H9 (cell line): ENCODE measurements around the gene CAPSL. TPM values are rescaled to one million over a fixed set of nuclear protein-coding genes. Genes with fewer than 3 reads are reported as not detected.

Experiments
- DNase-seq: peaks from one replicate; pipeline ENCODE4 v3.0.0-alpha.2; 2017
- H2AFZ ChIP-seq: one replicate; pipeline ENCODE4 v1.6.1; 2013; ENCODE audit warnings: mild to moderate bottlenecking, low read length, control low read depth, moderate library complexity
- H2AK5ac ChIP-seq: 2 replicates; pipeline ENCODE4 v1.6.1; 2013; ENCODE audit warnings: low read length, control low read depth, mixed read lengths; ENCODE audit not compliant: insufficient read length
- H2BK120ac ChIP-seq: one replicate; pipeline ENCODE4 v1.6.1; 2013; ENCODE audit warnings: low read depth, mild to moderate bottlenecking, low read length, control low read depth, inconsistent platforms; ENCODE audit not compliant: poor library complexity, severe bottlenecking
- H2BK12ac ChIP-seq: 2 replicates; pipeline ENCODE4 v1.6.1; 2013; ENCODE audit warnings: low read length, control low read depth, mixed read lengths, low read depth; ENCODE audit not compliant: insufficient read length
- H2BK15ac ChIP-seq: 2 replicates; pipeline ENCODE4 v1.6.1; 2013; ENCODE audit warnings: low read depth, low read length, control low read depth
- H2BK20ac ChIP-seq: one replicate; pipeline ENCODE4 v1.6.1; 2013; ENCODE audit warnings: low read depth, mild to moderate bottlenecking, low read length, control low read depth, inconsistent platforms; ENCODE audit not compliant: poor library complexity, severe bottlenecking
- H2BK5ac ChIP-seq: 2 replicates; pipeline ENCODE4 v1.6.1; 2013; ENCODE audit warnings: low read length, control low read depth, mixed read lengths; ENCODE audit not compliant: insufficient read length
- H3K14ac ChIP-seq: 2 replicates; pipeline ENCODE4 v1.6.1; 2013; ENCODE audit warnings: low read length, control low read depth; ENCODE audit not compliant: insufficient read depth
- H3K18ac ChIP-seq: 2 replicates; pipeline ENCODE4 v1.6.1; 2013; ENCODE audit warnings: low read depth, mild to moderate bottlenecking, mixed read lengths, low read length, control low read depth; ENCODE audit not compliant: insufficient read length
- H3K23ac ChIP-seq: 2 replicates; pipeline ENCODE4 v1.6.1; 2013; ENCODE audit warnings: low read length, control low read depth, mixed read lengths, low read depth; ENCODE audit not compliant: insufficient read length
- H3K23me2 ChIP-seq: 2 replicates; pipeline ENCODE4 v1.6.1; 2013; ENCODE audit warnings: low read depth, mild to moderate bottlenecking, mixed read lengths, low read length, control low read depth; ENCODE audit not compliant: insufficient read length, poor library complexity, severe bottlenecking
- H3K27ac ChIP-seq: 2 replicates; pipeline ENCODE4 v1.5.1; 2013; ENCODE audit warnings: low read length, control low read depth, mixed read lengths, low read depth; ENCODE audit not compliant: insufficient read length
- H3K27me3 ChIP-seq: 2 replicates; pipeline ENCODE4 v1.6.1; 2013; ENCODE audit warnings: low read length, control low read depth, inconsistent platforms; ENCODE audit not compliant: insufficient read depth
- H3K4ac ChIP-seq: 2 replicates; pipeline ENCODE4 v1.6.1; 2013; ENCODE audit warnings: low read depth, mild to moderate bottlenecking, control low read depth, inconsistent platforms, low read length, moderate library complexity
- H3K4me1 ChIP-seq: 2 replicates; pipeline ENCODE4 v1.6.1; 2013; ENCODE audit warnings: low read length, control low read depth, inconsistent platforms; ENCODE audit not compliant: insufficient read depth
- H3K4me2 ChIP-seq: 2 replicates; pipeline ENCODE4 v1.6.1; 2013; ENCODE audit warnings: low read length, control low read depth, mixed read lengths; ENCODE audit not compliant: insufficient read length, insufficient read depth
- H3K56ac ChIP-seq: 2 replicates; pipeline ENCODE4 v1.6.1; 2013; ENCODE audit warnings: low read depth, mild to moderate bottlenecking, mixed read lengths, low read length, control low read depth; ENCODE audit not compliant: insufficient read length
- H3K79me1 ChIP-seq: 2 replicates; pipeline ENCODE4 v1.6.1; 2013; ENCODE audit warnings: low read depth, mild to moderate bottlenecking, moderate library complexity, low read length, control low read depth, inconsistent platforms; ENCODE audit not compliant: insufficient read depth, poor library complexity, severe bottlenecking
- H3K79me2 ChIP-seq: 2 replicates; pipeline ENCODE4 v1.6.1; 2013; ENCODE audit warnings: low read length, control low read depth, inconsistent platforms; ENCODE audit not compliant: insufficient read depth
- H3K9ac ChIP-seq: 2 replicates; pipeline ENCODE4 v1.6.1; 2013; ENCODE audit warnings: low read length, control low read depth, mixed read lengths; ENCODE audit not compliant: insufficient read length; ENCODE audit errors: extremely low read depth
- H3K9me3 ChIP-seq: one replicate; pipeline ENCODE4 v1.6.1; 2013; ENCODE audit warnings: low read depth, low read length, inconsistent platforms; ENCODE audit not compliant: control insufficient read depth
- H3T11ph ChIP-seq: one replicate; pipeline ENCODE4 v1.6.1; 2013; ENCODE audit warnings: mild to moderate bottlenecking, low read length, control low read depth, inconsistent platforms
- H4K20me1 ChIP-seq: one replicate; pipeline ENCODE4 v1.6.1; 2013; ENCODE audit not compliant: control insufficient read depth, insufficient read length, insufficient read depth
- H4K5ac ChIP-seq: 2 replicates; pipeline ENCODE4 v1.6.1; 2013; ENCODE audit warnings: low read depth, mild to moderate bottlenecking, mixed read lengths, low read length, control low read depth; ENCODE audit not compliant: insufficient read length
- H4K8ac ChIP-seq: replicated peaks from 2 replicates; pipeline ENCODE4 v1.6.1; 2013; ENCODE audit warnings: low read length, control low read depth, mixed read lengths, low read depth; ENCODE audit not compliant: insufficient read length
- H4K91ac ChIP-seq: 2 replicates; pipeline ENCODE4 v1.6.1; 2013; ENCODE audit warnings: low read depth, mild to moderate bottlenecking, moderate library complexity, mixed read lengths, low read length, control low read depth; ENCODE audit not compliant: insufficient read length
- H3K27ac Mint-ChIP-seq, 3 experiments: 2 replicates in 2 of 3; 3 replicates in 1 of 3; pipeline ENCODE4 v1.8.0; 2020 to 2021; ENCODE audit warnings: mixed read lengths in 3 of 3, mild to moderate bottlenecking in 1 of 3, moderate library complexity in 1 of 3
- H3K27me3 Mint-ChIP-seq: 2 replicates; pipeline ENCODE4 v1.8.0; 2021; ENCODE audit warnings: low read depth, mild to moderate bottlenecking, moderate library complexity, mixed read lengths
- H3K36me3 Mint-ChIP-seq, 3 experiments: 2 replicates in 2 of 3; 3 replicates in 1 of 3; pipeline ENCODE4 v1.8.0; 2020 to 2021; ENCODE audit warnings: low read depth in 3 of 3, mixed read lengths in 3 of 3; ENCODE audit not compliant: insufficient read depth in 1 of 3
- H3K4me1 Mint-ChIP-seq, 2 experiments: 2 replicates each; pipeline ENCODE4 v1.8.0; 2020; ENCODE audit warnings: mixed read lengths in 2 of 2
- H3K4me3 Mint-ChIP-seq, 2 experiments: 2 replicates in 1 of 2; 3 replicates in 1 of 2; pipeline ENCODE4 v1.8.0; 2020 to 2021; ENCODE audit warnings: mild to moderate bottlenecking in 2 of 2, mixed read lengths in 2 of 2, moderate library complexity in 1 of 2
- H3K9me3 Mint-ChIP-seq, 2 experiments: 2 replicates in 1 of 2; 3 replicates in 1 of 2; pipeline ENCODE4 v1.8.0; 2020; ENCODE audit warnings: mild to moderate bottlenecking in 2 of 2, mixed read lengths in 2 of 2, moderate library complexity in 1 of 2
- CTCF ChIP-seq: fragments of 200-600 bp; sonication (generic); conservative IDR thresholded peaks from 3 replicates; pipeline ENCODE4 v1.8.0; 2021; ENCODE audit warnings: antibody characterized with exemption, mild to moderate bottlenecking
- WGBS: extraction: QIAGEN DNeasy Blood & Tissue Kit; methylation state at CpG from one replicate; pipeline ENCODE4 v1.1.7; 2013; ENCODE audit warnings: missing lambda C conversion rate, low lambda C conversion rate, mixed read lengths; ENCODE audit not compliant: insufficient read length; ENCODE audit errors: extremely low coverage; 5-methylcytosine and 5-hydroxymethylcytosine counted together
- total RNA-seq: library from RNA; stranded (reverse); gene quantifications from 2 replicates; pipeline ENCODE4 v1.2.1, GENCODE V29; 2021

The CAPSL gene
- total RNA-seq, 1 experiment from 2014 or later: not detected

- Histone ChIP-seq H4K5ac (no peak overlapping the region), H3K9ac (no peak overlapping the region), H3K79me2 (no peaks in the 10 kb centered on the region), H3K14ac (no peak overlapping the region), H2AFZ (no peak overlapping the region), H3K79me1 (no peaks in the 10 kb centered on the region), H3K18ac (no peak overlapping the region), H3K56ac (no peak overlapping the region), H2BK12ac (no peak overlapping the region), H2BK120ac (no peak overlapping the region), H3K27ac (no peak overlapping the region), H3K4me2 (no peak overlapping the region), H3K23ac (no peak overlapping the region), H3K4ac (no peak overlapping the region), H4K8ac (no peak overlapping the region), H3K4me1 (no peaks in the 10 kb centered on the region), H2BK5ac (no peak overlapping the region), H2BK20ac (no peak overlapping the region), H2AK5ac (no peak overlapping the region), H2BK15ac (no peak overlapping the region), H3K9me3 (peaks cover 6% of the 10 kb centered on the region), H4K91ac (no peak overlapping the region), H3K27me3 (no peaks in the 10 kb centered on the region), H4K20me1 (no peaks in the 10 kb centered on the region), H3K23me2 (no peaks in the 10 kb centered on the region), H3T11ph (no peak overlapping the region)
- no peak for DNase-seq
- no CpG with 5 or more reads among the region's 7 CpGs for WGBS
- TF ChIP-seq CTCF: no peak
- Mint-ChIP-seq H3K27ac (no peak overlapping the region), H3K4me3 (no peak overlapping the region), H3K36me3 (peaks cover 0 to 12% (median 6%) of the 10 kb centered on the region in 3 experiments; a peak in 6 of 7 replicates), H3K9me3 (peaks cover 20 to 24% of the 10 kb centered on the region in 2 experiments), H3K27me3 (peaks cover 17% of the 10 kb centered on the region), H3K4me1 (no peaks in the 10 kb centered on the region)
Observed at GRCh38 chr5:35960328-35960727, 21.9 kb upstream of the CAPSL start.
